Measurements from ENCODE around the gene VSTM2L. TPM values are rescaled to one million over a fixed set of nuclear protein-coding genes. Genes with fewer than 3 reads are reported as not detected.
A peak's percentile ranks its signal among the peaks of the same experiment; 100 is the strongest.

VSTM2L gene
- total and polyA plus RNA-seq, 9 of the 15 experiments (the other 6 are each of a cell fraction or from before 2014, with no cell fraction given), result not detected

GRCh38 chr20:37903317-37904007 is 535 bp downstream of the VSTM2L start (continued):
- TF ChIP-seq, protein P1, sequence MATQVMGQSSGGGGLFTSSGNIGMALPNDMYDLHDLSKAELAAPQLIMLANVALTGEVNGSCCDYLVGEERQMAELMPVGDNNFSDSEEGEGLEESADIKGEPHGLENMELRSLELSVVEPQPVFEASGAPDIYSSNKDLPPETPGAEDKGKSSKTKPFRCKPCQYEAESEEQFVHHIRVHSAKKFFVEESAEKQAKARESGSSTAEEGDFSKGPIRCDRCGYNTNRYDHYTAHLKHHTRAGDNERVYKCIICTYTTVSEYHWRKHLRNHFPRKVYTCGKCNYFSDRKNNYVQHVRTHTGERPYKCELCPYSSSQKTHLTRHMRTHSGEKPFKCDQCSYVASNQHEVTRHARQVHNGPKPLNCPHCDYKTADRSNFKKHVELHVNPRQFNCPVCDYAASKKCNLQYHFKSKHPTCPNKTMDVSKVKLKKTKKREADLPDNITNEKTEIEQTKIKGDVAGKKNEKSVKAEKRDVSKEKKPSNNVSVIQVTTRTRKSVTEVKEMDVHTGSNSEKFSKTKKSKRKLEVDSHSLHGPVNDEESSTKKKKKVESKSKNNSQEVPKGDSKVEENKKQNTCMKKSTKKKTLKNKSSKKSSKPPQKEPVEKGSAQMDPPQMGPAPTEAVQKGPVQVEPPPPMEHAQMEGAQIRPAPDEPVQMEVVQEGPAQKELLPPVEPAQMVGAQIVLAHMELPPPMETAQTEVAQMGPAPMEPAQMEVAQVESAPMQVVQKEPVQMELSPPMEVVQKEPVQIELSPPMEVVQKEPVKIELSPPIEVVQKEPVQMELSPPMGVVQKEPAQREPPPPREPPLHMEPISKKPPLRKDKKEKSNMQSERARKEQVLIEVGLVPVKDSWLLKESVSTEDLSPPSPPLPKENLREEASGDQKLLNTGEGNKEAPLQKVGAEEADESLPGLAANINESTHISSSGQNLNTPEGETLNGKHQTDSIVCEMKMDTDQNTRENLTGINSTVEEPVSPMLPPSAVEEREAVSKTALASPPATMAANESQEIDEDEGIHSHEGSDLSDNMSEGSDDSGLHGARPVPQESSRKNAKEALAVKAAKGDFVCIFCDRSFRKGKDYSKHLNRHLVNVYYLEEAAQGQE (IDR thresholded peaks at IDR 0.05; ENCODE audit: borderline replicate concordance), result peak; percentile 15; the same call in 1 of the 2 replicates
- TF ChIP-seq, protein P1 (CRISPR knock-in tag; IDR thresholded peaks at IDR 0.05; ENCODE audit: low read depth), result no peak
- TF ChIP-seq HNRNPL (IDR thresholded peaks at IDR 0.05; ENCODE audit: low read depth, low read length) (peak; percentile 63; the same call in 1 of the 2 replicates), RB1 (IDR thresholded peaks at IDR 0.05; ENCODE audit: low read depth) (0 out of 2 replicates have a peak, but pooled peaks have one; percentile 6), RAD21 (CRISPR knock-in tag; conservative IDR thresholded peaks at IDR 0.05 in 1 of 2, IDR thresholded peaks at IDR 0.05 in 1 of 2) (peak in 1 of 2 experiments; percentile 29; a peak in 1 of 4 replicates)
- TF ChIP-seq, protein P2, sequence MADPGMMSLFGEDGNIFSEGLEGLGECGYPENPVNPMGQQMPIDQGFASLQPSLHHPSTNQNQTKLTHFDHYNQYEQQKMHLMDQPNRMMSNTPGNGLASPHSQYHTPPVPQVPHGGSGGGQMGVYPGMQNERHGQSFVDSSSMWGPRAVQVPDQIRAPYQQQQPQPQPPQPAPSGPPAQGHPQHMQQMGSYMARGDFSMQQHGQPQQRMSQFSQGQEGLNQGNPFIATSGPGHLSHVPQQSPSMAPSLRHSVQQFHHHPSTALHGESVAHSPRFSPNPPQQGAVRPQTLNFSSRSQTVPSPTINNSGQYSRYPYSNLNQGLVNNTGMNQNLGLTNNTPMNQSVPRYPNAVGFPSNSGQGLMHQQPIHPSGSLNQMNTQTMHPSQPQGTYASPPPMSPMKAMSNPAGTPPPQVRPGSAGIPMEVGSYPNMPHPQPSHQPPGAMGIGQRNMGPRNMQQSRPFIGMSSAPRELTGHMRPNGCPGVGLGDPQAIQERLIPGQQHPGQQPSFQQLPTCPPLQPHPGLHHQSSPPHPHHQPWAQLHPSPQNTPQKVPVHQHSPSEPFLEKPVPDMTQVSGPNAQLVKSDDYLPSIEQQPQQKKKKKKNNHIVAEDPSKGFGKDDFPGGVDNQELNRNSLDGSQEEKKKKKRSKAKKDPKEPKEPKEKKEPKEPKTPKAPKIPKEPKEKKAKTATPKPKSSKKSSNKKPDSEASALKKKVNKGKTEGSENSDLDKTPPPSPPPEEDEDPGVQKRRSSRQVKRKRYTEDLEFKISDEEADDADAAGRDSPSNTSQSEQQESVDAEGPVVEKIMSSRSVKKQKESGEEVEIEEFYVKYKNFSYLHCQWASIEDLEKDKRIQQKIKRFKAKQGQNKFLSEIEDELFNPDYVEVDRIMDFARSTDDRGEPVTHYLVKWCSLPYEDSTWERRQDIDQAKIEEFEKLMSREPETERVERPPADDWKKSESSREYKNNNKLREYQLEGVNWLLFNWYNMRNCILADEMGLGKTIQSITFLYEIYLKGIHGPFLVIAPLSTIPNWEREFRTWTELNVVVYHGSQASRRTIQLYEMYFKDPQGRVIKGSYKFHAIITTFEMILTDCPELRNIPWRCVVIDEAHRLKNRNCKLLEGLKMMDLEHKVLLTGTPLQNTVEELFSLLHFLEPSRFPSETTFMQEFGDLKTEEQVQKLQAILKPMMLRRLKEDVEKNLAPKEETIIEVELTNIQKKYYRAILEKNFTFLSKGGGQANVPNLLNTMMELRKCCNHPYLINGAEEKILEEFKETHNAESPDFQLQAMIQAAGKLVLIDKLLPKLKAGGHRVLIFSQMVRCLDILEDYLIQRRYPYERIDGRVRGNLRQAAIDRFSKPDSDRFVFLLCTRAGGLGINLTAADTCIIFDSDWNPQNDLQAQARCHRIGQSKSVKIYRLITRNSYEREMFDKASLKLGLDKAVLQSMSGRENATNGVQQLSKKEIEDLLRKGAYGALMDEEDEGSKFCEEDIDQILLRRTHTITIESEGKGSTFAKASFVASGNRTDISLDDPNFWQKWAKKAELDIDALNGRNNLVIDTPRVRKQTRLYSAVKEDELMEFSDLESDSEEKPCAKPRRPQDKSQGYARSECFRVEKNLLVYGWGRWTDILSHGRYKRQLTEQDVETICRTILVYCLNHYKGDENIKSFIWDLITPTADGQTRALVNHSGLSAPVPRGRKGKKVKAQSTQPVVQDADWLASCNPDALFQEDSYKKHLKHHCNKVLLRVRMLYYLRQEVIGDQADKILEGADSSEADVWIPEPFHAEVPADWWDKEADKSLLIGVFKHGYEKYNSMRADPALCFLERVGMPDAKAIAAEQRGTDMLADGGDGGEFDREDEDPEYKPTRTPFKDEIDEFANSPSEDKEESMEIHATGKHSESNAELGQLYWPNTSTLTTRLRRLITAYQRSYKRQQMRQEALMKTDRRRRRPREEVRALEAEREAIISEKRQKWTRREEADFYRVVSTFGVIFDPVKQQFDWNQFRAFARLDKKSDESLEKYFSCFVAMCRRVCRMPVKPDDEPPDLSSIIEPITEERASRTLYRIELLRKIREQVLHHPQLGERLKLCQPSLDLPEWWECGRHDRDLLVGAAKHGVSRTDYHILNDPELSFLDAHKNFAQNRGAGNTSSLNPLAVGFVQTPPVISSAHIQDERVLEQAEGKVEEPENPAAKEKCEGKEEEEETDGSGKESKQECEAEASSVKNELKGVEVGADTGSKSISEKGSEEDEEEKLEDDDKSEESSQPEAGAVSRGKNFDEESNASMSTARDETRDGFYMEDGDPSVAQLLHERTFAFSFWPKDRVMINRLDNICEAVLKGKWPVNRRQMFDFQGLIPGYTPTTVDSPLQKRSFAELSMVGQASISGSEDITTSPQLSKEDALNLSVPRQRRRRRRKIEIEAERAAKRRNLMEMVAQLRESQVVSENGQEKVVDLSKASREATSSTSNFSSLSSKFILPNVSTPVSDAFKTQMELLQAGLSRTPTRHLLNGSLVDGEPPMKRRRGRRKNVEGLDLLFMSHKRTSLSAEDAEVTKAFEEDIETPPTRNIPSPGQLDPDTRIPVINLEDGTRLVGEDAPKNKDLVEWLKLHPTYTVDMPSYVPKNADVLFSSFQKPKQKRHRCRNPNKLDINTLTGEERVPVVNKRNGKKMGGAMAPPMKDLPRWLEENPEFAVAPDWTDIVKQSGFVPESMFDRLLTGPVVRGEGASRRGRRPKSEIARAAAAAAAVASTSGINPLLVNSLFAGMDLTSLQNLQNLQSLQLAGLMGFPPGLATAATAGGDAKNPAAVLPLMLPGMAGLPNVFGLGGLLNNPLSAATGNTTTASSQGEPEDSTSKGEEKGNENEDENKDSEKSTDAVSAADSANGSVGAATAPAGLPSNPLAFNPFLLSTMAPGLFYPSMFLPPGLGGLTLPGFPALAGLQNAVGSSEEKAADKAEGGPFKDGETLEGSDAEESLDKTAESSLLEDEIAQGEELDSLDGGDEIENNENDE (IDR thresholded peaks at IDR 0.05; ENCODE audit: low read depth, low read length), result no peak

All from K562 (cell line).